Activated CD4-positive, alpha-beta T cell treated with anti-CD3 and anti-CD28 coated beads, Interleukin-2, amount 50 U/mL, for 4 hours (primary cell): ENCODE measurements around the gene RNASEH2A.
"Not testable (repeated sequence)": the region's sequence is repeated elsewhere in the genome, so short reads cannot be mapped to it uniquely, and the experiment has no call there.

Experiments
- DNase-seq, 2 experiments: peaks; one replicate each; pipeline ENCODE4 v3.0.0-alpha.2; 2020

Gene RNASEH2A

DNA sequence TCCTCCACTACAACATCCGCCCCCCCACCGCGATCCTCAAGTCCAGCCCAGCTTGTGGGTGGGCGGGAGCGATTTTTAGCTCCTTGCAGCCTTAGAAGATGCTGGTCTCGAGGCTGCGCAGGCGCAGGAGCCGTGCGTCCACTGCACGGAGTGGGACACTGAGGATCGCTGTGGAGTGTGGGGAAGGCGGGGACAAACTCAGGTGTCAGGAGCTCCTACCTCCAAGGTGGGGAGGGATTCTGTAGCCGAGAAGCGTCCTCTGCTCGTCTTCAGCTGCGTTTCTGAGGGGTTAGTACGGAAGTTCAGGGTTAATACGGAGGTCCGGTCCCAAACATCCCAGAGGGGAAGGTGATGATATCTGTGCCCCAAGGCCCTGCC lies 28.2 kb downstream of the RNASEH2A start, which contains the start of gene RTBDN:
RTBDN (minus strand) TSS at position 14 of the 378 bp plus-strand sequence. CDS start 4,600 bp downstream, outside the sequence.
- no peak for DNase-seq

DNA sequence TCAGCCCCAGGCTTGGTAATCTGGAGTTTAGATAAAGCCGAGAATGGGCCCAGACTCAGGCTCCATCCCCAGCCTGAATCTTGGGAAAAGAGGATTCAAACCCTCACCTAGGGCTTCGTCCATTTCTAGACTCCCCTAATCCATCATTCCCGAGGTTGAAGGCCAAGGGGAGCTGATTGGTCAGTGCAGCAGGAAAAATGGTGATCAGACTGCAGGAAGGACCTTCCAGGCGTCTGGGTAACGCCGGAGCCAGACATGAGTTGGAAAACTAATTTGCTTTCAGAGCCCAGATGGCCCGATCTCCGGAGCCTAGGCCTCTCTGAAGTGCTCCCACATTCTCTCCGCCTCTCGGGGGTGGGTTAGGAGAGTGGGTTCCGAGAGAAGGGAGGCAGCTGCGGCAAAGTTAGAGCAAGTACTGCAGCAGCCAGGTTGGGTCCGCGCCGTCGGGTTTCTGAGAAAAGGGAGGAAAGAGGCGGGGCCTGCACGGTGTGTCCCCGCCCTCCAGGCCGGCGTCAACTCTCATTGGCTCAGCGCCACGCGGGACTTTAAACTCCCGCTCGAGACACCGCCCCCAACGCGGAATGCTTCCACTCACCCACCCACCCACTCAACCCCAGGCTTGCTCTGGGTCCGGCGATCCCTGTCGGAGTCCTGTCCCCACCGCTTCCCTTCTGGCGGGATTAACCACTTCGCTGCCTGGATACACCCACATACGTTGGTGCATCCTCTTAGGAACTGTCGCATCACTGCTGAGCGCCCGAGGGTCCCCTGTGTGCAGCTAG lies 28.8 kb downstream of the RNASEH2A start:
- no peak for DNase-seq

DNA sequence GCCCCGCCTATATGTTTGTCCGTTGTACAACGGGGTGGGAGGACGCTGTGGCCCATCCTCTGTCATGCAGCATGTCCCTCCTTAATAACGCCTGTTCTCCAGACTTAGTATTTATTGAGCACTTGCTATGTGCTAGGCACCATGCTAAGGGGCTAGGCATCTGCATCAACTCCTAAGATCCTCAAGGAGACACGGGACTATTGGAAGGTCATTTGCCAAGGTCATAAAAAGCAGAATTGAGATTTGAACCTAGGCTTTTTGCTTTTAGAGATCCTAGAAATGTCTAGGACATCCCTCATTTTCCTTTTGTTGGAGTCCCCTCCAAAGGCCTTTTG lies 30.1 kb downstream of the RNASEH2A start:
- no peak for DNase-seq

DNA sequence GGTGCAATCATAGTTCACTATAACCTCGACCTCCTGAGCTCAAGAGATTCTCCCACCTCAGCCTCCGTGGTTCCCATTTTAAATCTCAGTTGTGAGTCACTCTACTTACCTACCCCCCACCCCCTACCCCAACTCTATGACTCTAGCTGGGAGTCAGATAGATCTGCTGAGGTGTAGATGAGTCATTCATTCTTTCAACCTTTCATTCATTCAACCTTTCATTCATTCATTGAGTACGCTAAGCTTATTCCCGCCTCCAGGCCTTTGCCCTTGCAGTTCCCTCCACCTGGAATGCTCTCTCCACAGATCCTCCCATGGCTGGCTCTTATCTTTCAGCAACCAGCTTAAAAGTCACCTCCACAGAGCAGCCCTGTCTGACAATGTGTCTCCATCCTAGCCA lies 30.8 kb downstream of the RNASEH2A start:
- DNase-seq: no peak

DNA sequence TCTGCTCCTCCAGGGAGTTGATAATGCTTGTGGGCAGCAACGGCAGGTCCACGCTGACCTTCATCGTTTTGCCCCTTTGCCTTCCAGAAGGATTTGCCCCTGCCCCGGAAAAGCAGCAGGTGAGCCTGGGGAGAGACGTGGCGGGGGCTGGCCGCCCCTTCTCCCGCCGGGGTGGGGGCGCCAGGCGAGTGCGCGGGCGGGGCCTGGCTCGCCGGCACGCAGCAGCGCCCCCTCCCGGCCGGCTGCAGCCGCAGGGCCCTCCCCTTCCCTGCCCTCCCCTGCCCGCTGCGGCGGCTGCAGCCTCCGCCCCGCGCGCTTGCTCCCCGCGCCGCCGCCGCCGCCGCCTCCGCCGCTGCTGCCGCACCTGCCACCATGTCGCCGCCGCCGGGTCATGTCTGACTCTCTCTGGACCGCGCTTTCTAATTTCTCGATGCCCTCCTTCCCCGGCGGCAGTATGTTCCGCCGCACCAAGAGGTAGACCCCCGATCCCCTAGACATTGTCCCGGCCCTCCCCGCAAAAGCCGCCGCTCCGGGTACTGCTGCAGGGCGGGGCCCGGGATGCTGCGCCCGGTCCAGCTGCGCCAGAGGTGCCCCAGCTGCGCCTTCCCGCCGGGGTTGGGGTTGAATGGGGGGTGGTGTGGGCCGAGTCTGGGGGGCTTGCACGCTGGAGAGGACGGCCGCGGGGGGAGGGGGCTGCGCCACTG lies 31.9 kb downstream of the RNASEH2A start, which contains the start of gene MAST1:
MAST1 (plus strand) TSS at position 334 of the 704 bp plus-strand sequence; CDS start at position 392, 58 bp downstream.
- no peak for DNase-seq

DNA sequence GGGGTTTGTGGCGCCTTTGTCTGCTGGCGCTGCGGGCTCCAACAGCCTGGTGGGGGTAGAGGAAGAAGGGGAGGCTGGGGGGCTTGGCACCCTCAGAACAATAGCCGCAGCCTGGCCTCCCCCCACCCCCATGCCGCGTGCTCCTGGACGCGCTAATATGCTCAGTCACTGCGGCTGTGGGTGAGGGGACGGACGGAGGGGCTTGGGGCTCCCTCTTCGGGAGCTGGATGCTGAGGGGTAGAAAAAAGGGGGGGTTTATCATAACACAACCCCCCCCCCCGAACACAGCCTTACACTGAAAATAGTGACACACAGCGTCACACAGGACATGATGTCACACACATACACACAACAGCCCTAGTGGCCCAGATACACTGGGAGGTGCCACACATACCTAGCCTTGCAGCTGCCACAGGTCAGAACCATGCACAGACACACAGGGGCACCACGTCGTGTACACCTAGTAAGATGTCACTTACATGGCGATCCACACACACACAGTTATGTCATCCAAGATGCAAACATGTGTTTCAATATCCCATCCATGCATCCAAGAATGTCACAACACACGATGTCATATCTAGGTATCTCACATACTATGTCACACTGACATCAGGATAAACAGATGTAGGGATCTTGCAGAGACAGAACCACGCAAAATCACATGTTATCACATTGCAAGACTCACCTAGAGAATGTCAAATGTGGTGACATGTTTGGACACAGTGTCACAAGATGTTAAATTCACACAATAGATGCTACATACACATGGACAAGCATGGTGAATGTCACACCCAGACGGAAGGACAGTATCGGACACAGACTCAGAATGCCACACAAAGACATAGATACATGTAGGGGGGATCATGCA lies 32.7 kb downstream of the RNASEH2A start:
- DNase-seq: no peak

DNA sequence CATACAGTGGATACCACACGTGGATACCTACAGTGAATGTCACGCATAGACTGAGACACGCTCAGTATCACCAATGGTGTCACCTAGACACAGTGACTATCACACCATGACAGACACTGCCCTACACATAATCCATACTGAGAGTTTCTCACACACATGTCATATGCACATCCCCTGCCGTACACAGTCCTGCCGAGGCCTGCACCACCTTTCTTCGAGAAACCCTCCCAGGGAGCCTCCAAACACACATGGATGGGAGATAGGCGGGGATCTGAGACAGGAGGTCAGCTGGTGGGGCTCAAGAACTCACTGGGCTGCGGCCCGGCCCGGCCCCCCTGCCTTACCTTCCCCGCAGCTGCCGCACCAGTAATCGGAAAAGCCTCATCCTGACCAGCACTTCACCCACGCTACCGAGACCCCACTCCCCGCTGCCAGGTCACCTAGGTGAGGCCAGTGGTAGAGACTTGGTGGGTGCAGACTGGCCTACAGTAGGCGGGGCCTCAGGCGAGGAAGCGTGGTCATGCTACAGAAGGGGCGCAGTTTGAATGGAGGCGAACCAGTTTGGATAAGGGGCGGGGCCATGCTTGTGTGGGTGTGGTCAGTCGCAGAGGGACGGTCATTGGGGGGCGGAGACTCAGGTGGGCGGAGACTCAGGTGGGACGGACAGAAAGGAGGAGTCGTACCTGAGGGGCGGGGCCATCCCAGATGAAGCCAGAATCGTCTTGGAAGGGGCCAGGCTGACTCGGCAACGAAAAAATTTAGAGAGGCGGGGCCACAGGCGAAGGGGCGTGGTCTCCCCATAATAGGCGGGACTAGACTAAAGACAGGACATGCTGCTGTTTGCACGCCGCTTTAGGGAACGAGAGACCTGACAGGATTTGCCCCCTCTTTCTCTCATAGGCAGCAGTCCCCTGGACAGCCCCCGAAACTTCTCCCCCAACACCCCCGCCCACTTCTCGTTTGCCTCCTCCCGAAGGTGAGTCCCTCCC lies 34.0 kb downstream of the RNASEH2A start:
- DNase-seq: no peak

DNA sequence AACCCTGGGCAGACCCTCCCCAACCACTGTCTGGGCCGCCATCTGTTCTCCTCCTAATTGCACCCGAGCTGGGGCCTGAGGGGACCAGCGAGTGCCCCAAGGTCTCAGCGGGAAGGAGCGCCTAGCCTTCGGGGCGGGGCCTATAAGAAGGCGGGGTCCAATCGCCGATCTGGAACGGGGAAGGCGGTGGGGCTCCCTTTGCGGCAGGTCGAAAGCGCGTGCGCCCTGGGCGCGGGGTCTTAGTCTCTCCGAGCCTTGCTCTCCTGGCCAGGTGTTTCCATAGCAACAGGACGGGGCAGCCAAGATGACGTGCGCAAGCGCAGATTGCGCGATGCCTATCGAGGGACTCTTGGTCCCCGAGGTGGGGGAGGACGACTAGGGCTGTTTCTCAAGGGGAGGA lies 34.7 kb downstream of the RNASEH2A start:
- no peak for DNase-seq

DNA sequence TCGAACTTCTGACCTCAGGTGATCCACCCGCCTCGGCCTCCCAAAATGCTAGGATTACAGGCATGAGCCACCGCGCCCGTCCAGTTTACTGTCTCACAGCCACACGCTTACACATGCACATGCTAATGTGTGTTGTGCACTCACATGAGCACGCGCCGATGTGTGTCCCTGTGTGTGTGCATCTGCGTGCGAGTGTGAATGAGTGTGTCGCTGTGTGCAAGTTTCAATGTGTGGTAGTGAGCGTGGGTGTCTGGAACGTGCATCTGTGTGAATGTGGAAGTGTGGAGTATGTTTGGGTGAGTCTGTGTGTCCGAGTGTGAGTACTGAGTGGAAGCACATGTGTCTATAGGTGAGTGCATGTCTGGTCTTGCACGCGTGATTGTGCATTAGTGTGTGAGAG lies 36.1 kb downstream of the RNASEH2A start:
- DNase-seq: no peak

DNA sequence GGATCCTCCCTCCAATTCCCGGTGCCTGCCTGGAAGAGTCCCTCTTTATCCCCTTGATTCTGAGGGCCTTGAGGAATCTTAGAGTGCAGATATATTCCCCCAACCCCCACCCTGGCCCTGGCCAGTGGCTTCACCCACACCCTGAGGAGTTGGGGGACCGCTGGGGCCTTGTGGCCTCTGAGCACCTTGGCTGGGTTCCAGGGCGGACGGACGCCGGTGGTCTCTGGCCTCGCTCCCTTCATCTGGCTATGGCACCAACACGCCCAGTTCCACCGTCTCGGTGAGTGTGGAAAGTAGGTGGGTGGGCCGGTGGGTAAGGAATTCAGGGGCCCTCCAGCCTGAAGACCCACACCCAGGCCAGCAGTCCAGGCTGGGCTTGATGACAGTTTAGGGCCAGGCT lies 36.9 kb downstream of the RNASEH2A start:
- no peak for DNase-seq

DNA sequence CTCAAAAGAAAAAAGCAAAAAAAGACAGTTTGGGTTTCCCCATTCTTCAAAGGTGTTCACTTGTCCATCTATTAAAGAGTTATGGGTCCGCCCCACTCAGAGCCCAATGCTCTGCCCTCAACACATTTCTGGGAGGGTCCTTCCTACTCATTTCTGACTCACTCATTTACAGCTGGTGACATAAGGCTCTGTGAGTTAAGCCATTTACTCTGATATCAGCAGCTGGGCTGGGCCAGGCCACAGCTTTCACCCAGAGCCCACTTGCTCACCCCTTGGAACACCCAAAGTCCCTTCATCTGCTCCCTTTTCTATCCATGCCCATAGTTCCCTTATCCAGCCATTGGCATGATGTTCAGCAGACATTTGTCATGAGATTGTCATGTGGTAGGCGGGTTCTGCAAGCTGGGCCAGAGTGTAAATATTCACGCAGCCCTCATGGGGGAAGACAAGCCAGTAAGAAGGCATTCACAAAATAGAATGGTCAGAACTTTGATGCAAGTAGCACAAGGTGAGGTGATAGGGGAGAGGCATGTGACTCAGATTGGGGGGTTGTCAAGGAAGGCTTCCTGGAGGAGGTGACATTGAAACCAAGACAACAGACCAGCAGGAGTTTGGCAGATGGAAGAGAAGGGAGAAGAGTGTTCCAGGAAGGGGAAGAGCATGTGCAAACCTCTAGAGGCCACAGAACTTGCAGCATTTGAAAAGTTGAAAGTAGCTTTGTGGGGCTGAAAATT lies 37.8 kb downstream of the RNASEH2A start:
- DNase-seq: no peak

DNA sequence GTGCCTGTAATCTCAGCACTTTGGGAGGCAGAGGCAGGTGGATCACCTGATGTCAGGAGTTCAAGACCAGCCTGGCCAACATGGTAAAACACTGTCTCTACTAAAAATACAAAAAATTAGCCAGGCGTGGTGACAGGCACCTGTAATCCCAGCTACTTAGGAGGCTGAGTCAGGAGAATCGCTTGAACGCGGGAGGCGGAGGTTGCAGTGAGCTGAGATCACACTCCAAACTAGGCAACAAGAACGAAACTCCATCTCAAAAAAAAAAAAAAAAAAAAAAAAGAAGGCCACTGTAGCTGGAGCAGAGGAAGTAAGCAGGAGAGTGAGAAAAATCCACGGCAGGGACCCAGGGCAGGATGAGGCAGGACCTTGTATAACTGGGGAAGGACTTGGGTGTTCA lies 40.2 kb downstream of the RNASEH2A start:
- DNase-seq: not testable (repeated sequence)

DNA sequence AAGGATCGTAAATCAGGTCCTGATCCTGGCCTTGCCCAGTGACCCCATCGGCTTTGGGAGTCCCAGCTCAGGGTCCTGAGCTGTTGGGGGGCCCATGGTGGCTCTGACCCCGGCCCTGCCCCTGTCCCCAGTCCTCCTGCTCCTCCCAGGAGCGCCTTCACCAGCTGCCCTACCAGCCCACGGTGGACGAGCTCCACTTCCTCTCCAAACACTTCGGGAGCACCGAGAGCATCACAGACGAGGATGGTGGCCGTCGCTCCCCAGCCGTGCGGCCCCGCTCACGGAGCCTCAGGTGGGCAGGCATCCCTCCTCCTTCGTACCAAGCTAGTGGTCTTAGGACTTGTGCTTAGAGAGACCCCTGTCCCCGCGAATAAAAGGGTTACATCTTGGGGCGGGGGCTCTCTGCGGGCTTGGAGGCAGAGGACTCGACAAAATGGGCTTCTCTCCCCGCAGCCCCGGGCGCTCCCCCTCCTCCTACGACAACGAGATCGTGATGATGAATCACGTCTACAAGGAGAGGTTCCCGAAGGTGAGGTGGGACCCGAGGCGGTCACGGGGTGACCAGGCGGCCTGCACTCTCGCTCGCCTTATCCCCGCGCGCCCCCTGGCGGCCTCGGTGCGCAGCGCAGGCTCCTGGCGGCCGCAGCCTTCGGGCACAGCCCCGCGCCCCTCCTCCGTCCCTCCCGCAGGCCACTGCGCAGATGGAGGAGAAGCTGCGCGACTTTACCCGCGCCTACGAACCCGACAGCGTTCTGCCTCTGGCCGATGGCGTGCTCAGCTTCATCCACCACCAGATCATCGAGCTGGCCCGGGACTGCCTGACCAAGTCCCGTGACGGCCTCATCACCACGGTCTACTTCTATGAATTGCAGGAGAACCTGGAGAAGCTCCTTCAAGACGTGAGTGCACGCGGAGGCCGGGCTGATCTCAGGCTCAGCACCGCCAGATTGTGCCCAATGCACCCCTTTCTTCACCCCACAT lies 41.1 kb downstream of the RNASEH2A start:
- DNase-seq: peak; percentile 76 to 78

DNA sequence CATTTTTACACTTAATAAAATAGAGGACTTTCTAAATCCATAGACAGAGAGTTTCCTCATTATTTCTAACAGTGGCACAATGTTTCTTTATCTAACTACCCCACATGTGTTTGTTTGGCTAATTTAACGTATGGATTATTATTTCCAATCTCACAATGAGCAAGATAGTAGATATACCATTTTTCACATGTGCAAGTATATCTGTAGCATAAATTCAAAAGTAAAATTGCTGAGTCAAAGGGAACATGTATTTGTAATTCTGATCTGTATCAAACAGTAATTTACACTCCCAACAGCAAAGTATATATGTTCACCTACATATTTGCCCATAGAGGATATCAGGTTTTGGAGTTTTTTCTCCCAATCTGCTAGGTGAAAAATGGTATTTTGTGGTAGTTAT lies 50.3 kb downstream of the RNASEH2A start:
- no peak for DNase-seq

DNA sequence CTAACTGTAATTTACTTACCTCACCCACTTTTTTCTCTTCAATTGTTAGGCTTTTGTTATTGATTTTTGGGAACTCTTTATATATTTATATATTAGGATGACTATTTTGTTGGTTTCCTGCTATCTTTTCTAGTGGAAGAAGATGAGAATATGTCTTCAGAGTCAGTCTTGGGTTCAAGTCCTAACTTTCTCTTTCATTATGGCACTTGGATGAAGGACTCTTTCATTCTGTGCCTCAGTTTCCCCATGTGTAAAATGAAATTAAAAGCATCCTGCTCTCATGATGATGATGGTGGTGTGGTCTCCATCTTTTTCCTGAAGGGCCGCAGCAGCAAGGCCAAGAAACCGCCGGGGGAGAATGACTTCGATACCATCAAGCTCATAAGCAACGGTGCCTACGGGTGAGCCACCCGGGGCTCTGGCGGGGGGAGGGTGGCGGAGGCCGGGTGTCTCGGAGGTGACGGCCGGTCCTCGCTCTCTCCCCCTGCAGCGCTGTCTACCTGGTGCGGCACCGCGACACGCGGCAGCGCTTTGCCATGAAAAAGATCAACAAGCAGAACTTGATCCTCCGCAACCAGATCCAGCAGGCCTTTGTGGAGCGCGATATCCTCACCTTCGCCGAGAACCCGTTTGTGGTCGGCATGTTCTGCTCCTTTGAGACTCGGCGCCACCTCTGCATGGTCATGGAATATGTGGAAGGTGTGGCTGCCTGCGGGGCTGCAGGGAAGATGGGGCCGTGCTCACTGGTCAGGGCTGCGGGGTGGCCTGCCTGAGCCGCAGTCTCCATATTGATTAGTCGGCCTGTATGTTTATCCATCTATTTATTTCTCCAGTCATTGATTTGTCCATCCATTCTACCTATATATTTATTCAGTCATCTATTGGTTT lies 51.9 kb downstream of the RNASEH2A start:
- DNase-seq: no peak

DNA sequence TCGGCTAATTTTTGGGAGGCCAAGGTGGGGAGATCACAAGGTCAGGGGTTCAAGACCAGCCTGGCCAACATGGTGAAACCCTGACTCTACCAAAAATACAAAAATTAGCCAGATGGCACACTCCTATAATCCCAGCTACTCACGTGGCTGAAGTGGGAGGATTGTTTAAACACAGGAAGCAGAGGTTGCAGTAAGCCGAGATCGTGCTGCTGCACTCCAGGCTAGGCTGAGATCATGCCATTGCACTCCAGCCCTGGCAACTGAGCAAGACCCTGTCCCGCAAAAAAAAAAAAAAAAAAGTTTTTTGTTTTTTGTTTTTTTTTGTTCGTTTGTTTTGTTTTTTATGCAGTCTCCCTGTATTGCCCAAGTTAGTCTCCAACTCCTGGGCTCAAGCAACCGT lies 53.2 kb downstream of the RNASEH2A start:
- no peak for DNase-seq
